Testis (tissue), 2 donors: ENCODE measurements around the gene PDILT.

Experiments
- CTCF ChIP-seq, 3 experiments: fragments of 450-650 bp in 2 of 3; fragments of 200-600 bp in 1 of 3; sonication (generic) in 1 of 3; IDR thresholded peaks; one replicate each; pipeline ENCODE4 v1.5.1; 2016 to 2019; ENCODE audit warnings: antibody characterized with exemption in 3 of 3, mild to moderate bottlenecking in 2 of 3, moderate library complexity in 1 of 3
- POLR2A ChIP-seq: fragments of 450-650 bp; IDR thresholded peaks from one replicate; pipeline ENCODE4 v1.6.1; 2017; ENCODE audit warnings: antibody characterized with exemption, mild to moderate bottlenecking, moderate library complexity

GRCh38 chr16:20402651-20403050 lies 1.9 kb downstream of the PDILT start:
- no peak for TF ChIP-seq CTCF (IDR thresholded peaks at IDR 0.05)
- TF ChIP-seq POLR2A = no peak
